Activated CD4-positive, alpha-beta memory T cell treated with anti-CD3 and anti-CD28 coated beads, Interleukin-2, amount 10 ng/mL, durations not matched to agents 7 days and 5 days (primary cell): ENCODE data around the gene FCN2. TPM values are rescaled to one million over a fixed set of nuclear protein-coding genes. Genes with fewer than 3 reads are reported as not detected.

Experiments
- CTCF ChIA-PET: fragments of 350-600 bp; sonication (Branson Sonifier 250); formaldehyde crosslinking; loops from one replicate; lab custom pipeline; 2021; ENCODE audit warnings: antibody characterized with exemption, inconsistent platforms; lab: Charles Lee
- POLR2A ChIA-PET: fragments of 350-600 bp; sonication (Branson Sonifier 250); formaldehyde crosslinking; loops from one replicate; lab custom pipeline; 2021; ENCODE audit warnings: antibody characterized with exemption; lab: Charles Lee
- DNase-seq: peaks from one replicate; pipeline ENCODE4 v3.0.0-alpha.2; 2020
- H3K27ac Mint-ChIP-seq: one replicate; pipeline ENCODE4 v1.8.0; 2021; ENCODE audit warnings: mild to moderate bottlenecking, mixed read lengths
- H3K27me3 Mint-ChIP-seq: one replicate; pipeline ENCODE4 v1.8.0; 2021; ENCODE audit warnings: mixed read lengths
- H3K36me3 Mint-ChIP-seq: one replicate; pipeline ENCODE4 v1.8.0; 2021; ENCODE audit warnings: low read depth, mixed read lengths
- H3K4me1 Mint-ChIP-seq: one replicate; pipeline ENCODE4 v1.8.0; 2021; ENCODE audit warnings: mixed read lengths
- H3K4me3 Mint-ChIP-seq: one replicate; pipeline ENCODE4 v1.8.0; 2021; ENCODE audit warnings: mild to moderate bottlenecking, mixed read lengths
- H3K9me3 Mint-ChIP-seq: one replicate; pipeline ENCODE4 v1.8.0; 2021; ENCODE audit warnings: mixed read lengths
- total RNA-seq, 2 experiments: library from RNA; stranded (reverse); gene quantifications; one replicate each; pipeline ENCODE4 v1.2.3, GENCODE V29; 2021

Gene FCN2
- total RNA-seq, 2 experiments from 2014 or later: not detected

DNA sequence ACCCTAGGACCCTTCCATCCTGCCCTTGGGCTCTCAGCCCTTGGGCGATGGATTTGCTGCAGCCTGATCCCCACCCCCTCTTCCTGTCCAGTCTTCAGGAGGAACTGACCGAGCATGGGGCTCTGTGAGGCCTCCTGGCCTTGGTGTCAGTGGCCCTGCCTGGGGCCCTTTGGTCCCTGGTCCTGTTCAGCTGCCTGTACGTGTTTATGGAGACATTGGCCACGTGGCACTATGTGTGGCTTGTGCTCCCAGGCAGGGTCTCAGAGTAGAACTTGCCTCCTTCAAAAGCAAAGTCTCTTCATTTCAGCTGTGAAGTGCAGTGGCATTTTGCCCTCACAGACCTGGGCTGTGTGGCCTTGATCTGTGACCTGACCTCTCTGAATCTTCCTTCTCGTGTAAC, 11.1 kb downstream of the FCN2 start:
- Mint-ChIP-seq H3K36me3 (no peaks in the 10 kb centered on the region), H3K9me3 (no peaks in the 10 kb centered on the region), H3K27me3 (no peaks in the 10 kb centered on the region), H3K4me1 (no peaks in the 10 kb centered on the region), H3K27ac (no peak overlapping the region), H3K4me3 (no peak overlapping the region)
- POLR2A ChIA-PET: no interaction called here
- CTCF ChIA-PET: no interaction called here
- peak; percentile 5 for DNase-seq

DNA sequence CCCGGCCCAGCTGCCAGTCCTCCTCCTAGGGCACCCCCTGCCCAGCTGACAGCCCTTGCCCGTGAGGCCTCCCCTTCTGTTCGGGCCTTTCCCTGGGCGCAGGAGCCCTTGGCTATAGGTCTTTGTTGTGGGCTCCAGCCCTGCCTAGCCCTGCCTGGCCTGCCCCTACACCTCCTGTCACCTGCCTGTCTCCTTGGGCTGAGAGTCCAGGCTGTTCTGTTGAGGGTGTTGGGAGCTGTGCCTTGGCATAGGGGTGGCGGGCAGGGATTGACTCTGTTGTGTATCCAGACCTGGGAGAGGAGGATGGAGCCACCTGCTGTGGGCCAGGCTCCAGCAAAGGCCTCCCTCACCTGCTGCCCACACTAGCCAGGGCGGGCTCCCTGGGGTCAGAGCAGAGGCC, 11.6 kb downstream of the FCN2 start:
- ChIA-PET POLR2A (no interaction called here), CTCF (no interaction called here)
- Mint-ChIP-seq H3K27ac (no peak overlapping the region), H3K4me3 (no peak overlapping the region), H3K27me3 (no peaks in the 10 kb centered on the region), H3K4me1 (no peaks in the 10 kb centered on the region), H3K36me3 (no peaks in the 10 kb centered on the region), H3K9me3 (no peaks in the 10 kb centered on the region)
- peak; percentile 9 for DNase-seq

DNA sequence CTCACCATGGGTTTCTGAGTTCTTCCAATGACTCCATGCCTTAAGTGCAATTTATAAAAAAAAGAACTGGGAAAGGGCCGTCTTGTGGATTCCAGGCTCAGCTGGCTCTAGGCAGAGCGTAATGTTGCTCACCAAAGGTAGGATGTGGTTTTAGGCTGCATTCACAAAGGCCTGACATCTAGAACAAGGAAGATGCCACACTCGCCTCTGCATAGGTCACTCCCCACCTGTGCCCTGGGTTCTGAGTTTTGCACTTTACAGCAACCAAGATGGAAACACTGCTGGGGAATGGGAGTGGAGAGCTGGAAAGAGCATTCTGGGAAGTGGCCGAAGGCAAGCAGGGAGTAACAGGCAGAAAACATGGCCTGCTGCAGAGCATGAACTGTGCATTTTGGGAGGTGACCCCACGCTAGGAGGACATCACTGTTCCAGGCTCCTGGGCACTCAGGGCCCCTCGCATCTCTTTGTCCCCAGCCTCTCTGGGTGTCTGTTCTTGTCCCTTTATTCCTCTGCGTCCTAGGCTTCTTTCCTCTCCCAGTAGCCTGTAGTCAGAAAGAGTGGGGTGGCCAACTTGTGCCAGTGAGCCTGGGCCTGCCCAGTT, 12.3 kb downstream of the FCN2 start:
- CTCF ChIA-PET: no interaction called here
- POLR2A ChIA-PET: no interaction called here
- DNase-seq: peak; percentile 4
- Mint-ChIP-seq H3K4me1 (no peaks in the 10 kb centered on the region), H3K4me3 (no peak overlapping the region), H3K9me3 (no peaks in the 10 kb centered on the region), H3K27me3 (no peaks in the 10 kb centered on the region), H3K27ac (no peak overlapping the region), H3K36me3 (no peaks in the 10 kb centered on the region)

DNA sequence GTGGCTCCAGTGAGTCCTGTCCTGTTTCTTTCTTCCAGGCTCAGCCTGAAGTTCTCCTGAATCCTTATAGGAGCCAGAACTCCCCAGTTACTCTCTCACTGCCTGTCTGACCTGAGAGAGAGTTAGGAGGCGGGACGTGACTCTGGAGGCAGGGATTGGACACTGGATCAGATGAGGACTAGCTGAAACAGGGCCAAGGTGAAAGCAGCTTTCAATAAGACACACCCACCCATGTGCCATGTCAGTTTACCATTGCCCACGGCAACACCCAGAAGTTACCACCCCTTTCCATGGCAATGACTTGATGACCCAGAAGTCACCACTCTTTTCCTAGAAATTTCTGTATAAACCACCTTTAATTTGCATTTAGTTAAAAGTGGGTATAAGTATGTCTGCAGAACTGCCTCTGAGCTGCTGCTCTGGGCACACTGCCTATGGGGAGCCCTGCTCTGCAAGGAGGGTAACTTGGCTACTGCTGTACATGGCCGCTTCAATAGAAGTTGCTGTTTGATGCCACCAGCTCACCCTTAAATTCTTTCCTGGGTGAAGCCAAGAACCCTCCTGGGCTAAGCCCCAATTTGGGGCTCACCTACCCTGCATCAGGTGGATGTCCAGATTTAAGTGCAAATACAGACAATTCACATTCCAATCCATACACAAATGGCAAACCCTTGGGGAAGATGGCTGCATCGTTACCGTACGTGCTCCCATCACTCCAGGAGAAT, 13.7 kb downstream of the FCN2 start:
- H3K4me1 Mint-ChIP-seq: no peaks in the 10 kb centered on the region
- H3K4me3 Mint-ChIP-seq: no peak overlapping the region
- H3K27ac Mint-ChIP-seq: no peak overlapping the region
- ChIA-PET CTCF (no interaction called here), POLR2A (no interaction called here)
- peak; percentile 1 for DNase-seq
- H3K36me3 Mint-ChIP-seq: no peaks in the 10 kb centered on the region
- peaks cover 1% of the 10 kb centered on the region for H3K27me3 Mint-ChIP-seq
- H3K9me3 Mint-ChIP-seq: peaks cover 2% of the 10 kb centered on the region

DNA sequence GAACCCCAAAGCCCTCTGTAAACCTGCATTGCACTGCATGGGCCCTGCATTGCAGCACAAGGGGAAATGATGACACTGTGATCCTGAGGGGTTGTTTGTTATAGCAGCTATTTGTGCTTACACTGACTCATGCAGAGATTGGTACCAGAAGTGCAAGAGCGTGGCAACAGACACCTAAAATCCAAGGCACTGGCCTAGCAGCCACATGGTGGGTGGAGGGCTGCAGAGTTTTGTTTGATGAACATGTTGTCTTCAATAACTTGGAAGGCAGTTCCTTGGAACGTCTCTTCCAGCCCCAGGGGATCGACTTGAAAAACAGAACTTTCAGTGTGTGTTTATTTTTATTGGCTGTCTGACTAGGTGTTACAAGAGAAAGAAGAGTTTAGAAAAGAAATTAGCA, 14.5 kb downstream of the FCN2 start:
- no peak overlapping the region for H3K4me3 Mint-ChIP-seq
- ChIA-PET POLR2A (no interaction called here), CTCF (no interaction called here)
- no peak overlapping the region for H3K27ac Mint-ChIP-seq
- H3K27me3 Mint-ChIP-seq: peaks cover 1% of the 10 kb centered on the region
- peaks cover 2% of the 10 kb centered on the region for H3K9me3 Mint-ChIP-seq
- no peaks in the 10 kb centered on the region for H3K36me3 Mint-ChIP-seq
- H3K4me1 Mint-ChIP-seq: no peaks in the 10 kb centered on the region
- DNase-seq: peak; percentile 6

DNA sequence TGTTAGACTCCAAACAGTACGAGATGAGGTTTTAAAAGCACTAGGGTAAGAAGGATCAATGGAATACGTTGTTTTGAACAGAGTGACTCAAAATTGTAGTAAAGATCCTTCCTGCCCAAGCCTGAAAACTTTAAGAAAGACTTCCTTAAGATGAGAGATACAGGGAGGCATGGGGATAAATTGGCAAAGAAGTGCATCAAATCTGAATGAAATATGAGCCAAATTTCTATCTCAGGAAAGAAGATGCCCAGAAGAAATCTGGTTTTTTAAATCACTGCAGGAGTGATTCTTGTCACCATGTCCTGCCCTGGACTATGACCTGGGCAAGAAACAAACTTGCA, 14.9 kb downstream of the FCN2 start:
- ChIA-PET CTCF (no interaction called here), POLR2A (no interaction called here)
- H3K27ac Mint-ChIP-seq: no peak overlapping the region
- peaks cover 1% of the 10 kb centered on the region for H3K27me3 Mint-ChIP-seq
- DNase-seq: no peak
- H3K9me3 Mint-ChIP-seq: peaks cover 2% of the 10 kb centered on the region
- no peaks in the 10 kb centered on the region for H3K4me1 Mint-ChIP-seq
- no peaks in the 10 kb centered on the region for H3K36me3 Mint-ChIP-seq
- no peak overlapping the region for H3K4me3 Mint-ChIP-seq

DNA sequence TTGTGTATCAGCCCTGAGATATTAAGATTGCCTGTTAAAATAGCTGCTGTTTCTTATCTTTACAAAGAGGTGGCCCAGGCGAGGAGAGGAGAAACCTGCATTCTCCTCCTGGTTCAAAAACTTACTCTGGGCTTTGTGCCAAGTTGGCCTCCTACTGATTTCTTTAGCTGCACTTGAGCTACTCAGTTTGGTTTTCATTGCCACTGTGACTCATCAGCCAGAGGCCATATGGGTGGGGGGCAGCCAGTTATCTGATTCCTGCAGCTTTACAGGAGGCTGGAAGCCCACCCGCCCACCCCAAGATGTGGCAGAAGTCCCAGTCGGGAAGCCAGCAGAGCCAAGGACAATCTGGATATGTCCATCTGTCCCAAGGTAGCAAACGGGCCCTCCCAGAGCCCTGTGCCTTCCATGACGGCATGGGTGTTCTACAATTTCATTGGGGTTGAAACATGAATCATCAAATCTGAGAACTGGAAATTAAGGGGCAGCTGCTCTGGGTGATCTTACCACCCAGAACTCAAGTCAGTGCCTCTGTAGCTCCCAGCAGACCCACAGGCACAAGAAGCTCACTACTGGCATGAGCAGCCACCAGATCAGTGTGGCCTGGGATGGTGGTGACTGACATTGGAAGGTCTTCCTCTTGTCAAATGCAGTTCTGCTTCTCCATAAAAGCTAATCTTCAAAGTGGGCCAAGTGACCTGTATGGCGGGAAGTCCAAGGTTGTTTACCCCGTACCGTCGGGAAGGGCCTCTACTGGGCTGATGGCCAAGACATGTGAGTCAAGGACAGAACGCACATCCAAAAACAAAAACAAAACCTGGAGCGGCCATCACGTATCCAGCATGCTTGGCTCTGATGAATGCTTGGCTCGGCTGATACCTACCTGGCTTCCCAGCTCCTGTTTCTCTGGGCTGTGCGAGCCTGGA, 15.6 kb downstream of the FCN2 start:
- POLR2A ChIA-PET: no interaction called here
- CTCF ChIA-PET: no interaction called here
- Mint-ChIP-seq H3K27me3 (peaks cover 1% of the 10 kb centered on the region), H3K4me3 (no peak overlapping the region), H3K27ac (no peak overlapping the region), H3K9me3 (peaks cover 2% of the 10 kb centered on the region), H3K36me3 (no peaks in the 10 kb centered on the region), H3K4me1 (no peaks in the 10 kb centered on the region)
- no peak for DNase-seq

DNA sequence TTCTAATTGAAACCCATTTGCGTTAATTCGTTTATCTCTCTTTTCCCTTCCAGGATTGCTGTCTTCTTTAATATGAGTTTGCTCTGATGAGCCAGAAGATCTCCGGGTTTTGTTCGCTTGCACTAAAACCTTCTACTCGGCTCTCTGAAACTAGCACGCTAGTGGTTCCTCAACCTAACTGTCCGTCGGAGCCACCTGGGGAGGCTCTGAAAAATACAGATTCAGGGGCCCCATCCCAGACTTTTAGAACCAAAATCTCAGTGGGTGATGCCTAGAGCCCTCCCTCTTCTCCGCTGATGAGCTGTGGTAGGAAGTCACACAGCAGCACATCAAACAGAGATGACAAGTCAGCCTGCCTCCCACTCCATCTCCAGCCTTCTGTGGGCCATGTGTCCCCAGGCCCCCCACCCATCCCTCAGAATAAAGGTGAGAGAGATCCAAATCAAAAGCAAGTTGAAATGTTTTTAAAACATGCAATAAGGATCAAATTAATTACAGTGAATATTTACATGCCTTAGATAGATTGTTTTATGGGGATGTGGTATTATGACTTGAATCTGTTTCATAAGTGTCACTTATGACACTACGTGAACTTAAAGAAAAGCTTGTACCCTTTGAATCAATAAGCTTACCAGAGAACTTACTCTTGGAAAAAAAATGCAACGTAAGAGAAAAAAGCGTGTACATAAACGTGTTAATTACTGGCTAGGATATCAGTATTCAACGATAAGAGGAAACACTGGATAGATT, 16.4 kb downstream of the FCN2 start:
- H3K27me3 Mint-ChIP-seq: peaks cover 1% of the 10 kb centered on the region
- POLR2A ChIA-PET: no interaction called here
- H3K27ac Mint-ChIP-seq: no peak overlapping the region
- no peaks in the 10 kb centered on the region for H3K4me1 Mint-ChIP-seq
- CTCF ChIA-PET: no interaction called here
- peaks cover 2% of the 10 kb centered on the region for H3K9me3 Mint-ChIP-seq
- DNase-seq: no peak
- H3K36me3 Mint-ChIP-seq: no peaks in the 10 kb centered on the region
- no peak overlapping the region for H3K4me3 Mint-ChIP-seq

DNA sequence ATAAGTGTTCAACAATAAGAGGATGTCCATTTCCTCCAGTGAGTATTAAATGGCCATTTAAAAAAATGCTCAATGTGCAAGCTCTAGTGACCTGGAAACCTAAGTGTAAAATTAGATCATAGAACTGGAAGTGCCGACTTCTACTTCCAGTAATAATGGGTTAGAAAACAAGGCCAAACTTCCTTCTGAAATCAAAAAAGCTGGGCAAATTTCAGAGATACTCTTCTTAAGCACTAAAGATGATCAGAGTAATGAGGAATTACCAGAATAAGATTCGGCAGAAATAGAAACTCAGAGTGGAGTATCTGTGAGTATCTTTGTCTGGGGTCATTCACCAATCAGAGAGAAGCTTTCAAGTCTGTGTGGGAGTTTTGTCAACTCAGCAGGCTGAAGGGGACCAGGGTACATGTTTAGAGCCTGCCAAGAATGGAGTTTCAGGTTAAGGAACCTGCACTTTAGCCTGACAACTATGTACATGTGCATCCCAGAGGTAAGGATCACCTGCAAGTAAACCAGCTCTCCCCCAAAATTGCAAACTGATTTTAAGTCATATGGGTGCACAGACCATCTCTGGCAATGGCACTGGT, 17.1 kb downstream of the FCN2 start:
- POLR2A ChIA-PET: no interaction called here
- Mint-ChIP-seq H3K4me3 (no peak overlapping the region), H3K4me1 (no peaks in the 10 kb centered on the region), H3K27me3 (peaks cover 1% of the 10 kb centered on the region), H3K9me3 (peaks cover 2% of the 10 kb centered on the region), H3K27ac (no peak overlapping the region), H3K36me3 (no peaks in the 10 kb centered on the region)
- DNase-seq: no peak
- CTCF ChIA-PET: no interaction called here

DNA sequence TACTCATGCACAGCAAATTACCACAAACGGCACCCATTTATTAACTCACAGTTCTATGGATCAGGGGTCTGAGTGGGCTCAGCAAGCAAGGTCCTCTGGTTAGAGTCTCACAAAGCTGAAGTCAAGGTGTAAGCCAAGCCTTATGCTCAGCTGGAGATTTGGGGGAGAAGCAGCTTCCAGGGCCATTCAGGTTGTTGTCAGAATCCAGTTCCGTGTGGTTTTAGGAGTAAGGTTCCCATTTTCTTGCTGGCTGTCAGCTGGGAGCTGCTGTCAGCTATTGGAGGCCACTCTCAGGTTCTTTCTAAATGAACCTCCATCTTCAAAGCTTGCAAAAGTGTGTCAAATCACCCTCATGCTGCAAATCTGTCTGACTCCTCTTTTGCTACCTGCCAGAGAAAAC, 17.7 kb downstream of the FCN2 start:
- POLR2A ChIA-PET: no interaction called here
- CTCF ChIA-PET: no interaction called here
- no peak for DNase-seq

DNA sequence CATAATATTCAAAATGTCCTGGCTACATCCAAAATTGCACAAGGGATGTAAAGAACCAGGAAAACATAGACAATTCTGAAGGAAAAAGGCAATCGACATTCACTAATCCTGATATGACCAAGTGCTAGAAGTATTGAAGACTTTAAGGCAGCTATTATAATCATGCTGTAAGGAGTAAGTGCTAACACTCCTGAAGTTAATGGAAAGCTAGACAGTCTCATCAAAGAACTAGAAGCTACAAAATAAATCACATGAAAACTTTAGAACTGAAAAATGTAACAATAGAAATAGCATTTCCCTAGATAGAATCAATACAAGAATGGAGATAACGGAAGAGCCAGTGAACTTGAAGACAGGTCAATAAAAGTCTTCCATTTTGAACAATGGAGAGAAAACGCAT, 18.6 kb downstream of the FCN2 start:
- Mint-ChIP-seq H3K27ac (no peak overlapping the region), H3K4me3 (no peak overlapping the region), H3K36me3 (no peaks in the 10 kb centered on the region), H3K9me3 (peaks cover 2% of the 10 kb centered on the region), H3K4me1 (no peaks in the 10 kb centered on the region), H3K27me3 (peaks cover 7% of the 10 kb centered on the region)
- ChIA-PET CTCF (no interaction called here), POLR2A (no interaction called here)
- no peak for DNase-seq

More for the DNA sequence above, 17.7 kb downstream of the FCN2 start:
- Mint-ChIP-seq H3K4me3 (no peak overlapping the region), H3K9me3 (peaks cover 2% of the 10 kb centered on the region), H3K36me3 (no peaks in the 10 kb centered on the region), H3K4me1 (no peaks in the 10 kb centered on the region), H3K27ac (no peak overlapping the region), H3K27me3 (peaks cover 1% of the 10 kb centered on the region)

DNA sequence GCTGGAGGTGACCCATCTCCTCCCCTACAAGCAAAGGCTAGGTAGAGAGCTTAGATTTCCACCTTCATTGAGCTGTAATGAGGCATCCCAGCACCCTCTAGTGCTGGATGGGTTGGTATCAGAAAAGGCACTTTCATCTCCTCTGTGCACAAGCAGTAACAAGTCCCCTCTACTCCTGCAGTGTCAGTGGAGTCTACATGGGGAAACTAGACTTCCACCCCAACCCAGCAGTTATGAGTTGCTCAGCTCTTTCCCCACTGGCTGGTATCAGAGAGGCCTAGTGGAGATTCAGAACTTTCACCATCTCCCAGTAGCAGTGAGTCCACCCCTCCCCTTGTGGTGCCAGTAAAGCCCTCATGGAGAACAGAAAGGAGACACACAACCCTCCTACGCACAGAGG, 19.2 kb downstream of the FCN2 start:
- ChIA-PET POLR2A (no interaction called here), CTCF (no interaction called here)
- Mint-ChIP-seq H3K9me3 (peaks cover 2% of the 10 kb centered on the region), H3K4me3 (no peak overlapping the region), H3K27me3 (peaks cover 7% of the 10 kb centered on the region), H3K4me1 (no peaks in the 10 kb centered on the region), H3K36me3 (no peaks in the 10 kb centered on the region), H3K27ac (no peak overlapping the region)
- DNase-seq: no peak

DNA sequence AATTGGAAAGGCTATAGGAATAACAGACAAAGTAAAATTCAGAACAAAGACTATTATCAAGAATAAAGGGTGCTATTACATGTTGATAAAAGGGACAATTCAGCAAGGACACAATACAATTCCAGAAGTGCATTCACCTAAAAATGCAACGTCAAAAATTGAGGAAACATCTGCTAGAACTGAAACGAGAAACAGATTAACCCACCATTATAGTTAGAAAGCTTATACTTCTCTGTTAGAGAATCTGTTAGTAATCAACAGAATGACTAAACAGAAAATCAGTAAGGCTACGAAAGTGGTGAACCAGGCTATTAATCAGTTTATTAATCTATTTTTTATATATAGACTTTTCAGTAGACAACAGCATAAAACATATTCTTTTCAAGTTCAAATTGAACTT, 22.3 kb downstream of the FCN2 start:
- H3K27me3 Mint-ChIP-seq: peaks cover 7% of the 10 kb centered on the region
- no peaks in the 10 kb centered on the region for H3K4me1 Mint-ChIP-seq
- H3K36me3 Mint-ChIP-seq: no peaks in the 10 kb centered on the region
- no peak for DNase-seq
- POLR2A ChIA-PET: no interaction called here
- H3K9me3 Mint-ChIP-seq: peaks cover 2% of the 10 kb centered on the region
- no peak overlapping the region for H3K4me3 Mint-ChIP-seq
- H3K27ac Mint-ChIP-seq: no peak overlapping the region
- CTCF ChIA-PET: no interaction called here
